SK-MEL-5 (cell line): ENCODE results near the gene RPRD1B. TPM values are rescaled to one million over a fixed set of nuclear protein-coding genes. Genes with fewer than 3 reads are reported as not detected.
A peak's percentile ranks its signal among the peaks of the same experiment; 100 is the strongest.

ENCODE experiments used
- DNase-seq: peaks from one replicate; pipeline ENCODE4 v3.0.0-alpha.2; 2016; ENCODE audit warnings: low read depth, low spot score
- in situ Hi-C: cut with HindIII; loops from 2 replicates; pipeline ENCODE4 v1.10.0; 2016; ENCODE audit warnings: low sequenced_read_pairs, high pct_unique_total_duplicates, low pct_unique_long_range_greater_than_20kb
- total RNA-seq: library from RNA; depleted of rRNA; stranded (reverse); fragments of >200 nt; shearing (Covaris generic); gene quantifications from 2 replicates; pipeline ENCODE4 v1.2.3, GENCODE V29; 2014

The RPRD1B gene
- total RNA-seq, 1 experiment from 2014 or later: 21.1 TPM

DNA sequence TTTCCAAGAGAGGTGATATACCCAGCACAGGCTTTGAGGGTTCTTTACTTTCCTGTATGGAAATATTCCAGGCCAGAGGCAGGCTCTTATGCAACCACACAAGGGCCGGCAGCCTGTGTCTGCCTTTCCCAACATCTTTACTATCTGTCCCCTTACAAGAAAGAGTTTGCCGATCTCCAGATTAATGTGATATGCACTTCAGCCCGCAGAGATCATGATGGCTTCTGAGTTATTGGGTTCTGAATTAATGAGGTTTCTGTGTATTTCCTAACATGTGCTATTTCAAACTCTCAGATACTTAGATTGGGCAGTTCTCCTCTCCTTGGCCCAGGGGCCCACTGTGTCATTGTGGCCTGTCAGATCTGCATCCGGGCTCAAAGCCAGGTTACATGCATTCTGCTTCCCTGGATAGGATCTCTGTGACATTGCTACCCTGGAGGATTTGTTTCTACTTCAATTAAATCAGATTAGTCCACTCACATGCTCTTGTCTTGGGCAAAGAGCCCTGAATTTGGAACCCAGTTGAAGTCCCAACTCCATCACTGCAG is 75.0 kb downstream of the RPRD1B start:
- DNase-seq: no peak
- in situ Hi-C loops: no loop called here

DNA sequence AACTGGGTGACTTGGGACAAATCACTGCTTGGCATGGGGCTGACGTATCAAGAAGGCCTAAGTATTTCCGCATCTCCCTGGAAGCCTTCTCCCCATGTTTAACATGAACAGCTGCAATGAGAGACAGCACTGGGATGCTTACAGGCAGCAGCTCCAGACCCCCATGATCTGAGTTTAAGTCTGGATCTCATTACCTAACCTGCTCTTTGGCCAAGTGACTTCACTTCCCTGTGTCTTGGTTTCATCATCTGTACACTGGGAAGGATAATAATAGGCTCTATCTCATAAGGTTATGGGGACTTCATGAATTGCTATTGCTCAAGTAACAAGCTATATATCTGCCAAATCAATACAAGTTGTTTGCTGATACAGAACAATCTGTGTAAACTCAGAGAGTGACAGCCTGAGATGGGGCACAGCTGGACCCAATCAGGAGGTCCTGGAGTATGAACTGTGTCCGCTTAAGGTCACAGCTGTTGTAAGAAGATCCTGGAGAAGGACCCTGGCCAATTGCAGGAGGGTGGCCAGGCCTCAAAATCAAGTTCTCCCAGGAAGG is 75.5 kb downstream of the RPRD1B start:
- in situ Hi-C loops: no loop called here
- DNase-seq: no peak

DNA sequence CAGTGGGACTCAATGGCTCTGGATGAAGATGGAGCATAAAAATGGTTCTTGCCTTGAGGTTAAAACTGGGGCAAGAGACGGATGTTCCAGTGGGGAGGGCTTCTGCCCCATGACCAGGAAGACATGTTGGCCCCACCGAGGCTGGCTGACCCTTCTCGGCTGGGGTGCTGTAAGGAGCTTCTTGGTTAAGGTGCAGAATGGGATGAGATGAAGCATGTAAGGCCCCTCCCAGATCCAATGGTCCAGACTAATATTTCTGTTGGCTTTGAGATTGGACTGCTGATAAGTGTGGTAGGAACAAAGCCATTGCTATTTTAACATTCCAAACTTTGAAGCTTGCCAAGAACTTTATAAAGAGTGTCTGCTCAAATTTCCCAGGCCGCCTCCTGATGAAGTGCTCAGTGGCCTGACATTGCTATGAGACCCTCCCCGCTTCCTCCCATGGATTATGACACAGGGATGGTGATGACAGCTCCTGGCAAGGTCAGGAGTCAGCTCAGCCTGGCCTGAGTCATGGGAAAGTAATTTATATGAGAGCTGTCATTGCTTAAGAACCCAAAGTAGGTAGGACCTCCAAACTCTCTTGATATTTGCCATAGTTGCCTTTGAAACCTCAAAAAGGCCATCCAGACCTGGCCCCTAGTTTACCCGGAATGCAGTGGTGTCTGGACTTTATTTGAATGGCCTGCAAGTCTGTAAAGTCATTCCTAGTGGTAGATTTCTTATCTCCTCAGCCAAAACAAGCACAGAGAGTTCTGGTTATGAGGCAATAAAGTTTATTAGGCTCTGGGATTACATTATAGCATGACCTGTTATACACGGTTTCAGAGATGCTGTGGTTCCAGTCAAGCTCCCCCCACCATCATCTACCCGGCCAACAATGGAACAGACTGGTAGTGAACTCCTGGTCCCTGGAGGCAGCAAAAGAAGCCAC is 76.3 kb downstream of the RPRD1B start:
- in situ Hi-C loops: no loop called here
- no peak for DNase-seq

DNA sequence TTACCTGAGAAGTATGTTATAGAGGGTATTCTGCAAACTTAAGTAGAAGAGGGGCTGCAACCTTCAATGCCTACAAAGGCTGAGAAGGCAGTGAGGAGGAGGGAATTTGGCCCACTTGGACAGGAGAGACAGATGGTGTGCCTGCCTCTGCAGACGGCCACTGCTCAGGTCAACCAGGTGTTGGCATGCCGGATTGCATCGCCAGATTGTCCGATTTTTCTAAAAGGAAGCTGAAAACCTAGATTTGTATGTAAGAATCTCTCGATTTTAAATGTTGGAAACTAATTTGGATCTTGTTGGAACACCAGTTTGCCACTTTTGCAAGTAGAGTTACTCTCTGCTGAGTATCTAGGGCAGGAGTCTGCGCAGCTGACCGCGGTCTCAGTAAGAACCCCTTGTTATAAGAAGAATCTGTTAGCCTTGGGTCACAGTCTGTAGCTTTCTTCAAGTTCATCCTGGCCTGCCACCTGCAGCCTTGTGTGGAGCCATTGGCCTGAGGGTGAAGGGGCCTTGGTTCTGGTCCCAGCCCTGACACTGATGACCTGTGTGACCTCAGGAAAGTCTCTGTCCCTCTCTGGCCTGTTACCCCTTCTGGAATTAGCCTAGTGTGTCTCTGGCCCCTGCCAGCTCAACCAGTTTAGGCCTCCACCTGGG is 77.1 kb downstream of the RPRD1B start:
- in situ Hi-C loops: no loop called here
- DNase-seq: no peak

DNA sequence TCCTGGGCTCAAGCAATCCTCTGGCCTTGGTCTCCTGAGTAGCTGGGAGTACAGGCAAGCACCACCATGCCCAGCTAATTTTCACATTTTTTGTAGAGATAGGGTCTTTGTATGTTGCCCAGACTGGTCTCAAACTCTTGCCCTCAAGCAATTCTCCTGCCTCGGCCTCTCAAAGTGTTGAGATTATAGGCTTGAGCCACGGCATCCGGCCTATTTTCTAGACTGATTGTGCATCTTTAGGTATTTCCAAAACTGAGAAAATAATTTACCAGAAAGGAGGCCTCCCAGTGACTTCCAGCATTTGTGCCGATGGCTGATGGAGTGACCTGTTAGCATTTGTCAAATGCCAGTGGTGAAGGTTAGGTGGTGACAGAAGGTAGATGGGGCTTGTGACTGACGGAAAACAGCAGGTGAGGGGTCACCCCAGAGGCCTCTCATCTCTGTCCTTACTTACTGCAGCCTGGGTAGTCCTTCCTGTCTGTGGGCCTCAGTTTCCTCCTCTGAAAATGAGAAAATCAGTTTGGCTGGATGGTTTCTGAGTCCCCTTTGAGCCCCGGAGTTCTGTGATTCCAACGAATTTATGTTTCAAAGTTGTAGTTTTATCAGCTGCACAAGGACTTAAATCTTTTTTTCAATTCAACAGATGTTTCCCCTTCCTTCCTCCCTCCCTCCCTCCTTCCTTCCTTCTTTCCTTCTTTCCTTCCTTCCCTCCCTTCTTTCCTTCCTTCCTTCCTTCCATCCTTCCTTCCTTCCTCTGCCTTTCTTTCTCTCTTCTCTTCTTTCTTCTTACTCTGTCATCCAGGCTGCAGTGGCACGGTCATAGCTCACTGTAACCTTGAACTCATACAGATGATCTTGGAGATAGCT is 78.1 kb downstream of the RPRD1B start:
- in situ Hi-C loops: no loop called here
- no peak for DNase-seq

DNA sequence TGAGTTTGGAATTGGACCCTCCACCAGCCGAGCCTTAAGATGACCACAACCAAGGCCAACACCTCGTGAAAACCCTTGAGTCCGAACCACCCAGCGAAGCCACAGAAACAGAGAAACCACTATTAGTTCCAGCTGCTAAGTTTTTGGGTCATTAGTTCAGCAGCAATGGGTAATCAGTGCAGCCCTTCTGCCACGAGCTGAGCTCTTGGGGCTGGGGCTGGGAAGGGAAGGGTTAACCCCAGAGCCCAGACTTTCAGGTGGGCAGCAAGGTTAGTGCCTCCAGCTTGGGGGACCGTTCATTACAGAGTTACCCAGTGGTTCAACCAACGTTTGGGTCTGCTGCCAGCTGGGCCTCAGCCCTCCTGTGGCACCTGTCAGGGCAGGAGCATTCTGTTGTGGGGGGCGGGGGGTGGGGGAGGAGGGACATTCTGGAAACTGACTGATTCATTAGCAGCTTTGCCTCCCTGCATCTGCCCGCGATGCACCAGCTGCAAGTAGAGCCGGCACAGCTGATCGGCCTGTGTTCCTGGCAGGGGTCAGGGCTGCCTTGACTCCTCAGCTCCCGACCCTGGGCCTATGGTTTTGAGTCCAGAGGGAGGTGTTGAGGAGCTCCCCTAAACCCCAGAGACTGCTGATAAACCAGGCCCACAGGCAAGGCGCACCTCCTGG is 78.8 kb downstream of the RPRD1B start:
- in situ Hi-C loops: no loop called here
- no peak for DNase-seq

DNA sequence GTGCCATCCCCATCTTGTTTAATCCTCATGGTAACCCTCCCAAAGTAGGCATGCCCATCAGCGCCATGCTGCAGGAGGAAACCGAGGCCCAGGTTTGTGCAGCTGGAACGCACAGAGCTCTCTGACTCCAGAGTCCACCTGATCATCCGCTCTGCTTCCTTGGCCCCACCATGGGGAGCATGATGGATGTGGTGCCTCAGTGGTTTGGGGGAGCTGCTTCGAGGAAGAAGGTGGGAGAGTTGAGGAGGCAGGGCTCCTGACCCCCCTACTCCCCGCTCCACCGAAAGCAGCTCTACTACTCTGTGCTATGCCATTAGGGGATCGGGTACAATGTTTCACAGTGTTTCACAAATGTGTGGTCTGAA is 79.4 kb downstream of the RPRD1B start:
- no peak for DNase-seq
- in situ Hi-C loops: no loop called here

DNA sequence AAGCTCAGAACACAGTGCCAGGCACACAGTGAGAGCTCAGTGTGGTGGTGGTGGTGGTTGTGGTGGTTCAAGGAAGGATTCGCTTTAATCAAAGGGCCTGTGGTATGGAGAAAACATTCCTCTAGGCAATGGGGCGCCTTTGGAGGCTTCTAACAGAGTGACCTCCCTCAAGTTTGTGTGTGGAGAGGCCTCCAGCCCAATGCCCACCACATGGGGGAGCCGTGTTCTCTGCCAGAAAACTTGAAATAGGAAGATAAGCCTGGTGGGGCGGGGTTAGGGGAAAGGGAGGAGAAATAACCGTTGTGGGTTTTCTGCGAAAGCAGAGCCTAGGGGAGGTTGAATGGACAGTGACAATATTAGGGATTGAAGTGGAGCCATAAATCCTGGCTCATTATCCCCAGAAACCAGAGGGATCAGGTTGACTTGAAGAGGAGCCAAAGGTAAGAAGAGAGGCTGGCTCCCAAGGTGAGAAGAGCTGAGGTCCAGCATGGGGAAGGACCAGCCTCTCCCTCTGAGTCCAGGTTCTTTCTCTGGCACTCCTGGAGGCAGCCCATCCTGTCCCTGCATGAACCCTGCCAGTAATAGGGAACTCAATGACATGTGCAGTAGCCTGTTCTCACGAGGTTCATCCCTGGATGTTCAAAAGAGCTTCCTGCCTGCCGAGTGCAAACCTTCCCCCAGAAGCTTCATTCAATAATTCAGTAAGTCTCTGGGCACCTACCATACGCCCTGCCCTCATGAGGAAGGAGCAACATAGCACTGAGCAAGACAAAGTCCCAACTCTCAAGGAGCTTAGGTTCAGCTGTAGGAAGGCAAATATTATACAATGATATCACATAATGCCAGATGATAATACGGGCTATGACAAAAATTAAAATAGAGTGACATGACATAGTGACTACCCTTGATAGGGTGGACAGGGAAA is 80.1 kb downstream of the RPRD1B start:
- in situ Hi-C loops: no loop called here
- DNase-seq: peak; percentile 74

DNA sequence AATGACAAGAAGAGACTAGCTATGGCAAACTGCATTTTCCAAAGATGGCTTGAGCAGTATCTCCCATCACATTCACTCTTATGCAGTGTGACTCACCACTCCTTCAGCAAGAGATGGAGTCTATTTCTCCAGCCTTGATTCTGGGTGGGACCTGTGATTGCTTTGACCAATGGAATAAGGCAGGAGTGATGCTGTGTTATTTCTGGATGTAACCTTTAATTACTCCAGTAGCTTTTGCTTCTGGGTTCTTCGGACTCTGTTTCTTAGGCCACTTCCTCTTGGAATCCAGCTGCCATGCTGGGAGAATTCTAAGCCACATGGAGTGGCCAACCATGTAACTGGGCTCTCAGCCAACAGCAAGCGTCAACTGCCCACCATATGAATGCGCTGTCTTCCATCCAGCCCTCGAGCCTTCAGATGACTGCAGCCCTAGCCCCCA is 80.8 kb downstream of the RPRD1B start:
- DNase-seq: no peak
- in situ Hi-C loops: no loop called here

DNA sequence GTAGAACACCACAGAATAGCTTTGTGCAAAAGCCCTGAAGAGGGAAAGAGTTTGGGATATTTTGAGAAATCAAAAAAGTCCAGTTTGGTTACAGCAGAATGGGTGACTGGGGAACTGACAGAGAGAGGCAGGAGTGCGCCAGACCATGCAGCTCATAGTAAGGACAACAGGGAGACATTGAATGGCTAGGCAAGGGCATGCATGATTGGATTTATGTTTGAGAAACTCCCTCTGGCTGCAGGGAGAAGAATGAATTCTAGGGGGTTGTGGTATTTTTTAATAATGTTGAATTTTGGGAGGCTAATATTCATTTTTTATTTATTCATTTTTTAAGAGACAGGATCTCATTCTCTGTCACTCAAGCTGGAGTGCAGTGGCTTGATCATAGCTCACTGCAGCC is 81.7 kb downstream of the RPRD1B start:
- in situ Hi-C loops: no loop called here
- no peak for DNase-seq

DNA sequence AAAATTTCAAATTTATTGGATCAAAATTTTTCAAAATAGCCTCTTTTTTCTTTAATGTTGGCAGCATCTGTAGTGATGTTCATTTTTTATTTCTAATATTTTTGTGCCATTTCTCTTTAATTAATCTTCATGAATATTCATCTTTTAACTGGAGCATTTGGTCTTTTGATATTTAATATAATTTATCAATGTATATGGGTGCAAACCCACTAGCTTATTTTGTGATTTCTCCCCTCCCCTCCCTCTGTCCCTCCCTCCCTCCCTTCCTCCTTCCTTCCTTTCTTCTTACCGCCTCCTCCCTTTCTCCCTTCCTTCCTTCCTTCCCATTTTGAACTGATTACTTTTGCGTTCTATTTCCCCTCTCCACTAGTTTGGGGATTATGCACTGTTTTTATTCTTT is 82.3 kb downstream of the RPRD1B start:
- DNase-seq: no peak
- in situ Hi-C loops: no loop called here

DNA sequence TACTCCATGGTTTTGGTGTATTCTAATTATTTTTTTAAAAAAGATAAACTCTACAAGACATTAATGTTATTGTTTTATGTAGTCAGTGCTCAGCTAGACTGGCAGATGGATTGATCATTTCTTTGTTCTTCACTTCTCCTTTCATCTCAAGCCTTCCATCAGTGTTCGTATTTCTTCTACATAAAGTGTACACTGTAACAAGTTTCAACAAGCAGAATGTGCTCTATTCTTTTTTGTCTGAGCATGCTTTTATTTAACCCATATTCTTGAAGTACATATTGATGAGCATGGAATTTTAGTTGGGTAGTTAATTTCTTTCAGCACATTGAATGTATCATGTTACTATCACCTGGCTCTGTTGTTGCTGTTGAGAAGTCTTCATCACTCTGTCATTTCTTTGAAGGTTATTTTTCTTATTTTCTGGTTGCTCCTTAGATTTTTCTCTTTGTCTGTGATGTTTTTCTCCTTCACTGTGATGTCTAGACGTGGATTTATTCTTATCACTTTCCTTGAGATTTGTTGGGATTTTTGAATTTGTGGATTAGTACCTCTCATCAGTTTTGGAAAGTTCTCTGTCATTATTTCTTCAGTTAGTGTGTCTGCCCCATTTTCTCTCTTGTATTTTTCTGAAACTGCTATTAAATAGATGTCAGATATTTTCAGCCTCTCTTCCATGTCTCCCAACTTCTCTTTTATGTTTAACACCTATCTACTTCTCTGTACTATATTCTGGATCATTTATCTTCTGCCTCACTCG is 83.0 kb downstream of the RPRD1B start:
- in situ Hi-C loops: no loop called here
- DNase-seq: no peak

DNA sequence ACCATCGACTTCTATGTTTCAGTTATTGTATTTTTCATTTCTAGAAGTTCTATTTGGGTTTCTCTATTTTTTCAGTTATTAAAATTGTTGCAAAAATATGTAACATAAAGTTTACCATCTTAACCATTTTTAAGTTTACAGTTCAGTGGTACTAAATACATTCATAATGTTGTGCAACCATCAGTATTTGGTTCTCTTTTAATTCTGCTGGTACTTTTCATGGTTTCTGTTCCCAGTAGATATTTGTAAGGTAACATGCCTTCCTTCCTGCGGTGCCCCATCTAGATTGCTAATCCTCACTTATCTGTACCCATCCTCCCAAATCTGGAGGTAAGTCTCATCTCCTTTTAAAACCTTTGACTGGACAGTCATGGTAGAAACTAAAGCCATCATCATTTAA is 83.7 kb downstream of the RPRD1B start:
- in situ Hi-C loops: no loop called here
- DNase-seq: no peak

DNA sequence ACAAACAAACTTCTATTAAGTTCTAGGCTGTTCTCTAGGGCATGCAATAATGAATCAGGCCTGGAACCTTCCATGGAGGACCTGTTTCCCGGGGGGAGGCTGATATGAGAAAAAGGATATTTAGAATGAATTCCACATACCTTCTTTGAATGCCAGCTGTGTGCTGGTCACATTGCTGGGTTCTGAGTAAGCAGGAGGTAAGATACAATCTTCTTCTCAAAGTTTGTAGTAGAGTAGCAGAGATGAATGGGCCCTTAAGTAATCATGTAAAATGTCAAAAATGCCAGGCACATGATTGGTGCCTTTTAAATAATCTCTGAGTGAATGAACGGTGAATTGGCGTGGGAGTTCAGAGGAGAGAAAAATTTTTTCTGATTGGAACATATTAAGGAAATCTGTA is 84.1 kb downstream of the RPRD1B start:
- DNase-seq: peak; percentile 79
- in situ Hi-C loops: no loop called here

DNA sequence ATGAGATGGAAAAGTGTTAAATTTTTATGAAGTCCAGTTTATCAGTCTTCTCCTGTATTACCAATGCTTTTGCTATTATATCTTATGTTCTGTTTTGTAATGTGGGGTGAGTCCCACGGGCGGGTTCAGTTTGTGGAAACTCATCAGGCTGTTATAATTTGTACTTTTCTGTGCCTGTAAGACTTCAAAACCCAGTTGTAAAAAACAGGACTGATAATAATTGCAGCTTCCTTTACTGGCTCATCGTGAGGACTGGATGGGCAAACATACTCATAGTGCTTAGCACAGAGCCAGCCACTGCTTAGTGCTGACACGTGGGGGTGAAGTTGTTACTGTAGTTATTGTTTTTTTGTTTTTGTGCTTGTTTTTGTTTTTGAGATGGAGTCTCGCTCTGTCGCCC is 85.9 kb downstream of the RPRD1B start:
- DNase-seq: no peak
- in situ Hi-C loops: no loop called here

DNA sequence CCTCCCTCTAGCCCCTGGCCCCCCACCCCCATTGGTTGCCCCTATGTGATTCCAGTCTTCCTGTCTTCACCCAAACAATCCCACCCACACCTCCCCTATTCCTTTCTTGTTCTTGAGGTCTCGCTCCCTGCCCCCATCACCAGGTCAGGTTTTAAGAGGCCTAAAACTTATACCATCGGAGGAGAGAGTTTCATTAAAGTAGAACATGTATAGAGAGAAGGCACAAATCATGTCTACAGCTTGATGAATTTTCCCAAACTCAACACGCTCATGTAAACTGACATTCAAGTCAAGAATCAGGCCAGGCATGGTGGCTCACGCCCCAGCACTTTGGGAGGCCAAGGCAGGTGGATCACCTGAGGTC is 87.1 kb downstream of the RPRD1B start:
- DNase-seq: no peak
- in situ Hi-C loops: no loop called here
